Hepatocyte (in vitro differentiated cells): ENCODE results near the gene POLD2. TPM values are rescaled to one million over a fixed set of nuclear protein-coding genes. Genes with fewer than 3 reads are reported as not detected.
A peak's percentile ranks its signal among the peaks of the same experiment; 100 is the strongest.

Experiments used
- DNase-seq: peaks from one replicate; pipeline ENCODE4 v3.0.0-alpha.2; 2016; ENCODE audit warnings: low spot score
- H2AFZ ChIP-seq: fragments of 200-600 bp; sonication (generic); 2 replicates; pipeline ENCODE4 v1.6.0; 2016; ENCODE audit warnings: antibody characterized with exemption, mild to moderate bottlenecking
- H3K27ac ChIP-seq: fragments of 200-600 bp; sonication (generic); 2 replicates; pipeline ENCODE4 v1.5.1; 2016; ENCODE audit warnings: mild to moderate bottlenecking
- H3K27me3 ChIP-seq: fragments of 200-600 bp; sonication (generic); 2 replicates; pipeline ENCODE4 v1.6.1; 2016
- H3K36me3 ChIP-seq: fragments of 200-600 bp; sonication (generic); replicated peaks from 2 replicates; pipeline ENCODE4 v1.5.1; 2016; ENCODE audit warnings: low read depth; ENCODE audit not compliant: insufficient read depth
- H3K4me1 ChIP-seq: fragments of 200-600 bp; sonication (generic); 2 replicates; pipeline ENCODE4 v1.5.1; 2016; ENCODE audit warnings: mild to moderate bottlenecking, moderate library complexity; ENCODE audit not compliant: insufficient read depth
- H3K4me2 ChIP-seq: fragments of 200-600 bp; sonication (generic); 2 replicates; pipeline ENCODE4 v1.6.0; 2016
- H3K4me3 ChIP-seq: fragments of 200-600 bp; sonication (generic); 2 replicates; pipeline ENCODE4 v1.5.1; 2016; ENCODE audit warnings: mild to moderate bottlenecking
- H3K79me2 ChIP-seq: fragments of 200-600 bp; sonication (generic); 2 replicates; pipeline ENCODE4 v1.6.0; 2017; ENCODE audit warnings: mild to moderate bottlenecking
- H3K9me2 ChIP-seq: fragments of 200-600 bp; sonication (generic); replicated peaks from 2 replicates; pipeline ENCODE4 v1.6.0; 2017; ENCODE audit warnings: mild to moderate bottlenecking; ENCODE audit not compliant: insufficient read depth
- H3K9me3 ChIP-seq: fragments of 200-600 bp; sonication (generic); 2 replicates; pipeline ENCODE4 v1.5.1; 2016; ENCODE audit warnings: low read depth, mild to moderate bottlenecking
- H4K20me1 ChIP-seq: fragments of 200-600 bp; sonication (generic); 2 replicates; pipeline ENCODE4 v1.6.0; 2016; ENCODE audit warnings: mild to moderate bottlenecking; ENCODE audit not compliant: insufficient read depth, poor library complexity, severe bottlenecking
- EZH2 ChIP-seq: fragments of 200-600 bp; sonication (generic); IDR thresholded peaks from 2 replicates; pipeline ENCODE4 v1.6.1; 2016; ENCODE audit warnings: antibody characterized with exemption, mild to moderate bottlenecking, borderline replicate concordance
- EZH2phosphoT487 ChIP-seq: fragments of 200-600 bp; sonication (generic); IDR thresholded peaks from one replicate; pipeline ENCODE4 v1.6.1; 2018; ENCODE audit warnings: antibody characterized with exemption, mild to moderate bottlenecking, low read depth, moderate library complexity; ENCODE audit not compliant: unreplicated experiment, severe bottlenecking
- WGBS: methylation state at CpG from one replicate; pipeline ENCODE4 v1.1.6; 2016; ENCODE audit warnings: low lambda C conversion rate; ENCODE audit errors: missing lambda C conversion rate; 5-methylcytosine and 5-hydroxymethylcytosine counted together
- polyA plus RNA-seq: library from polyadenylated mRNA; unstranded; fragments of >200 nt; fragmentation: Nextera tagmentation; extraction: Ambion mirVana; gene quantifications from 2 replicates; pipeline ENCODE4 v1.2.1, GENCODE V29; 2016
- total RNA-seq: library from RNA; depleted of rRNA; stranded (reverse); fragments of >200 nt; gene quantifications from 2 replicates; pipeline ENCODE4 v1.2.3, GENCODE V29; 2014
- TF ChIP-seq, protein P1 (sequence below): fragments of 200-600 bp; sonication (generic); IDR thresholded peaks from 2 replicates; pipeline ENCODE4 v1.5.1; 2016; ENCODE audit warnings: antibody characterized with exemption, mild to moderate bottlenecking; ENCODE audit not compliant: poor library complexity

POLD2 gene
- total and polyA plus RNA-seq, 2 experiments from 2014 or later: 59.9 to 110 TPM

GRCh38 chr7:44148961-44149536, 25.7 kb upstream of the POLD2 start:
- TF ChIP-seq, protein P1, sequence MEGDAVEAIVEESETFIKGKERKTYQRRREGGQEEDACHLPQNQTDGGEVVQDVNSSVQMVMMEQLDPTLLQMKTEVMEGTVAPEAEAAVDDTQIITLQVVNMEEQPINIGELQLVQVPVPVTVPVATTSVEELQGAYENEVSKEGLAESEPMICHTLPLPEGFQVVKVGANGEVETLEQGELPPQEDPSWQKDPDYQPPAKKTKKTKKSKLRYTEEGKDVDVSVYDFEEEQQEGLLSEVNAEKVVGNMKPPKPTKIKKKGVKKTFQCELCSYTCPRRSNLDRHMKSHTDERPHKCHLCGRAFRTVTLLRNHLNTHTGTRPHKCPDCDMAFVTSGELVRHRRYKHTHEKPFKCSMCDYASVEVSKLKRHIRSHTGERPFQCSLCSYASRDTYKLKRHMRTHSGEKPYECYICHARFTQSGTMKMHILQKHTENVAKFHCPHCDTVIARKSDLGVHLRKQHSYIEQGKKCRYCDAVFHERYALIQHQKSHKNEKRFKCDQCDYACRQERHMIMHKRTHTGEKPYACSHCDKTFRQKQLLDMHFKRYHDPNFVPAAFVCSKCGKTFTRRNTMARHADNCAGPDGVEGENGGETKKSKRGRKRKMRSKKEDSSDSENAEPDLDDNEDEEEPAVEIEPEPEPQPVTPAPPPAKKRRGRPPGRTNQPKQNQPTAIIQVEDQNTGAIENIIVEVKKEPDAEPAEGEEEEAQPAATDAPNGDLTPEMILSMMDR: no peak
- no peak for TF ChIP-seq EZH2phosphoT487
- no peak for TF ChIP-seq EZH2
- Histone ChIP-seq H3K4me1 (peaks cover 9% of the 10 kb centered on the region), H3K79me2 (no peaks in the 10 kb centered on the region), H3K4me2 (no peak overlapping the region), H4K20me1 (no peaks in the 10 kb centered on the region), H2AFZ (no peak overlapping the region), H3K9me2 (no peaks in the 10 kb centered on the region), H3K36me3 (no peaks in the 10 kb centered on the region), H3K27ac (no peak overlapping the region), H3K9me3 (no peaks in the 10 kb centered on the region), H3K27me3 (peaks cover 22% of the 10 kb centered on the region), H3K4me3 (no peak overlapping the region)
- DNase-seq: no peak
- 95% methylated on average over 8 of the region's 9 CpGs for WGBS

- no peaks in the 10 kb centered on the region for H3K79me2 ChIP-seq
- peaks cover 9% of the 10 kb centered on the region for H3K4me1 ChIP-seq
- no peaks in the 10 kb centered on the region for H4K20me1 ChIP-seq
- H3K27ac ChIP-seq: no peak overlapping the region
- WGBS: 84% methylated on average over 2 of the region's 2 CpGs
- H3K4me2 ChIP-seq: no peak overlapping the region
- H3K9me3 ChIP-seq: no peaks in the 10 kb centered on the region
- no peak overlapping the region for H2AFZ ChIP-seq
- no peaks in the 10 kb centered on the region for H3K9me2 ChIP-seq
- TF ChIP-seq, protein P1: no peak
- TF ChIP-seq EZH2phosphoT487 (no peak), EZH2 (no peak)
- H3K27me3 ChIP-seq: peaks cover 22% of the 10 kb centered on the region
- DNase-seq: no peak
- H3K4me3 ChIP-seq: no peak overlapping the region
- H3K36me3 ChIP-seq: no peaks in the 10 kb centered on the region
Observed at GRCh38 chr7:44148166-44148565, 24.8 kb upstream of the POLD2 start.

DNA sequence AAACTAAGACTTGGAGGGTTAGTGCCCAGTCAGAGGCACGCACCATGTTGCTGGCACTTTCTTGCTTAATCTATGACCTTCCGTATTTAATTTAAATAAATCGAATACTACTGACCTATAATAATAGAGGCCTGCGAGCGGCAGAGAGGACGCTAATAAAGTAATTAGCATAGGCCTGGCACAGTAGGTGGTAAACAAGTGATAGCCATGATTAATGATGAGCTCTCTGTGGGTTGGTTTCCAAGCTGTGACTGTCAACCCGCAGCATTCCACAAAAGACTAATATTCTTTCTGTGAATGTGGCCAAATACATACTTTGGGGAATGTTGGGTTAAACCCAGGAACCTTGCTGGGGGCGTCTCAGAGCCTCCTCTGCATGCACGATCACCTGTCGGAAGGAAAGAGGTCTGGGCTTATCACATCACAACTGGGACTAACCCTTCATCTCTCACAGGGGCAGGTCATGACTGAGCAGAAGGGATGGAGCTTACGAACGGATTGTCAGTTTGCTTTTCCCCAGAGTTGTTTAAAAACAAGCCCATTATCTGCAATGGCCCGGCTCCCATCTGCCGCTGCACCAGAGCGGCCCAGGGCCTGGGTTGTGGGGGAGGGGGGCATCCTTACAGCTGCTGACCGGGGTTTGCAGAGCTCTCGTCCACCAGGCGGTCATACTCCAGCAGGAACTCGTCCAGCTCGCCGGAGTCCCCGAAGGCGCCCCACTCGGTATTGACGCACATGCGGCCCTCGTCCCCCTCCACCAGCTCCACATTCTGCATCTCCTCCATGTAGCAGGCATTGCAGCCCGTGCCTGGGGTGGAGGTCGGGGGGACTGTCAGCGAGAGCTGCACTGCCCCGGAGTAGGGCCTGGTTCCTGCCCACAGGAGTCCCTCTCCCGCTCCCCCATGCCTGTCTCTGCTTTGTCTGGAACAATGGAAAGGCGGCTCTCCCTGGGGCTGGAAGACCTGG, 24.0 kb upstream of the POLD2 start:
- 54% methylated on average over 33 of the region's 33 CpGs for WGBS
- Histone ChIP-seq H3K9me2 (no peaks in the 10 kb centered on the region), H3K4me2 (peak overlapping the region; percentile 41), H3K27ac (peak overlapping the region; percentile 20), H3K9me3 (no peaks in the 10 kb centered on the region), H3K27me3 (peaks cover 22% of the 10 kb centered on the region), H3K4me1 (peaks cover 9% of the 10 kb centered on the region), H2AFZ (no peak overlapping the region), H3K79me2 (no peaks in the 10 kb centered on the region), H3K4me3 (no peak overlapping the region), H3K36me3 (no peaks in the 10 kb centered on the region), H4K20me1 (no peaks in the 10 kb centered on the region)
- no peak for TF ChIP-seq EZH2
- TF ChIP-seq EZH2phosphoT487: no peak
- TF ChIP-seq, protein P1: no peak
- peak; percentile 54 for DNase-seq
